Activated CD4-positive, alpha-beta T cell treated with anti-CD3 and anti-CD28 coated beads, Interleukin-2, Interleukin-6, amounts not matched to agents 100 ng/mL and 50 ng/mL, durations not matched to agents 16 hours and 8 hours (primary cell): Measurements from ENCODE around the gene FOXP1.
"Not testable (repeated sequence)": the region's sequence is repeated elsewhere in the genome, so short reads cannot be mapped to it uniquely, and the experiment has no call there.

Experiments
- DNase-seq: peaks from one replicate; pipeline ENCODE4 v3.0.0-alpha.2; 2020

Gene FOXP1

DNA sequence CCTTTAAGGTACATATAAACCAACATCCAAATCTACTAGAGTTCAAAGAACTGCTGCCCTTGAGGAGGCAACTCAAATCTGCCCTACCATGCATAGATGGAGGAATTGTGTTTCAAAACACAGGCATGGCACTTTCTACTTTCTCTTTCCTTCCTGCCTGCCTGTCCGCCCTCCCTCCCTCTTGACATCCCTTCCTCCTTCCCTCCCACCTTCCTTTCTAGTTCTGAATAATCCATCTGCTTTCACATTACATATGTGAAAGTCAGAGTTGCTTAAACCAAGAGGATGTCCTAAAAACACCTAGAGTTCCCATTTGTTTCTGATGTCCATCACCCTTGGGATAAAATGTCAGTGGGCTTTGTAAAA is 537.6 kb downstream of the FOXP1 start:
- DNase-seq, result peak; percentile 75

- DNase-seq, result no peak
Observed at GRCh38 chr3:71045212-71045916, 538.2 kb downstream of the FOXP1 start.

- no peak for DNase-seq
Observed at GRCh38 chr3:71042759-71043158, 540.8 kb downstream of the FOXP1 start.

GRCh38 chr3:71041371-71041770 is 542.2 kb downstream of the FOXP1 start:
- DNase-seq, result no peak

GRCh38 chr3:71039332-71039731 is 544.2 kb downstream of the FOXP1 start:
- DNase-seq, result peak; percentile 38

GRCh38 chr3:71037775-71038174 is 545.8 kb downstream of the FOXP1 start:
- DNase-seq, result no peak

GRCh38 chr3:71035886-71036285 is 547.6 kb downstream of the FOXP1 start:
- DNase-seq, result no peak

- no peak for DNase-seq
Observed at GRCh38 chr3:71035314-71035713, 548.2 kb downstream of the FOXP1 start.

- no peak for DNase-seq
Observed at GRCh38 chr3:71033681-71034220, 549.8 kb downstream of the FOXP1 start.

DNA sequence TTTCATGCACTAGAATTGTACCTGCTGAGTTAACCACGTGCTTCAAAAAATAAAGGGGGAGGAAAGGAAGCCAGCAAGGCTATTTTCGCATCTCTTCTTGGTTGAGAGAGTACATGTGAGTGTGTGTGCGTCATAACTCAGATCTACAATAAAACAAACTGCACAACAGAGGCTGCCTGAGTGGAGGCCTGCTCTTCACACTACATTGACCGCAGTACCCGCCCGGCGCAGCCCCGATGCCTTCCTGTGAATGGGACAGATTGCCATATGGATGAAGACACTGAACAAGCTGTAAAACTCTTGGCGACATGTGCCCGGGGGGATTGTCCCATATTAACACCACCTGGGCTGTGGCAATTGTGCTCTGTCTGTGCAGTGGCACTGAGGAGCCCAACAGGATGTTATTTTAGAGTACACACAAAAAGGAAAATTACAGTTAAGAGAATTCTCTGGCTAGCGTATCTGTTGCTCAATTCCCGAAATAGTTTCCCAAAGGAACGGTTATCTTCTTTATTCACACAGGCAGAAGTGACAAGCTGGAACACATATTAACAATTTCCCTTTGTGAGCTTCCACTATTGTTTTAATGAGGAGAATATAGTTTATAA is 551.5 kb downstream of the FOXP1 start:
- DNase-seq, result no peak

DNA sequence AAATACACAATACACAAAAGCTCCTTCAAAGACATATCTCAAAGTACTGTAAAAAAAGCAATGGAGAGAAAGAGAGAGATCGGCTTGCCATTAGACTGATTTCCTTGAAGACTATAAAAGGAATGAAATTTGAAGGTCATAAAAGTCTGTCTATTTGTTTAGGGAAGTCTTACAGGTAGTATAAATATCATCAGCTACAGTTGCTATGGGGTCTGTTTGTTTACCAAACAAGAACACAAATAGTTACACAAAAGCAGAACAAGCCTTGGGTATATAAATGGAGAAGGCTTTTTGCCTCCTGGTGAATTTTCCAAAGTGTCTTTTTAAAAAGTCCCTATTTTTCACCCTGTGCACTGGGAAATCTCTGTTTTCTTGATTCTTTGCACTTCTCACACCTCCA is 552.3 kb downstream of the FOXP1 start:
- no peak for DNase-seq

DNA sequence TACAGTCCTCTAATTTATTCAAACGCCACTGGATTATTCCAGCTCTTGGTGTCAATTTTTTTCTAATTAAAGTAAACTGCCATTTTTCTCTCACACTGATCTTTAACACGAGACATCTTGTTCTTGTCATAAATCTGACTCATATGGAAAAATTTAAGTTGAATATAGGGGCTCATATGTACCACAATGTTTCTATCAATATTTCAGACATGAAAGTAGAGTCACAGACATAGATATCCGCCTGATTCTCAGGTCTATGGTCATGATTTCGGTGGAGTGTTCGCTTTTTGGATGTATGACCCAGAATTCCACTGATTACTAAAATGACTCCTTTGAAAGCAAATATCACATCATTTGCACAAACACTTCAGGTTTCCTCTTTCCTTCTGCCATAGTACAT is 552.8 kb downstream of the FOXP1 start:
- DNase-seq, result no peak

DNA sequence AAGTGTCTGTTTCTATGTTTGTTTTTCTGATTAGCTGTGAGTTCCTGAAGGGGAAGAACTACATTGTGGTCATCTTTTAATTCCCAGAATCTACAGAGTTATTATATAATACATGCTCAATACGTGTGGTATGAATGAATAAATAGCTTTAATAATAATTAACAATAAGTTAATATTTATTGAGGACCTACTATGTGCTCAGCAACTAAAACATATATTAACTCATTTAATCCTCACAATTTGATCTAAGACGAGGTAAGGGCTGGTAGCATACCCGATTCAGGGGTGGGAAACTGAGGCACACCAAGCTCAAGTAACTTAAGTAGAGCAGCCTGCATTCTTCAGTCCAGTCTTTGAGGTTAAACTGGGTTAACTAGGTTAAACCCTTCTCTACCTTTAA is 553.8 kb downstream of the FOXP1 start:
- no peak for DNase-seq

DNA sequence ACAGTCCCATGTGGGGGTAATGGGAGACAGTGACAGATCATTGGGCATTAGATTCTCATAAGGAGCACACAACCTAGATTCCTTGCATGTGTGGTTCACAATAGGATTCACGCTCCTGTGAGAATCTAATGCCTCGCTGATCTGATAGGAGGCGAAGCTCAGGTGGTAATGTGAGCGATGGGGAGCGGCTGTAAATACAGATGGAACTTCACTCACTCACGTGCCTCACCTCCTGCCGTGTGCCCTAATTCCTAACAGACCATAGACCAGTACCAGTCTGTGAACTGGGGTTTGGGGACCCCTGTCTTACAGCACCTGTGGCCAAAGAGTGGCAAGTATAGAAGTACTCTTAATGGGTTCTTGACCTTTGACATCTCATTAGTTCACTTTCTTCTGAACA is 554.7 kb downstream of the FOXP1 start:
- no peak for DNase-seq

- DNase-seq, result no peak
Observed at GRCh38 chr3:71028184-71028583, 555.3 kb downstream of the FOXP1 start.

GRCh38 chr3:71026634-71027578 is 556.6 kb downstream of the FOXP1 start:
- no peak for DNase-seq

GRCh38 chr3:71025516-71025915 is 558.0 kb downstream of the FOXP1 start:
- no peak for DNase-seq

DNA sequence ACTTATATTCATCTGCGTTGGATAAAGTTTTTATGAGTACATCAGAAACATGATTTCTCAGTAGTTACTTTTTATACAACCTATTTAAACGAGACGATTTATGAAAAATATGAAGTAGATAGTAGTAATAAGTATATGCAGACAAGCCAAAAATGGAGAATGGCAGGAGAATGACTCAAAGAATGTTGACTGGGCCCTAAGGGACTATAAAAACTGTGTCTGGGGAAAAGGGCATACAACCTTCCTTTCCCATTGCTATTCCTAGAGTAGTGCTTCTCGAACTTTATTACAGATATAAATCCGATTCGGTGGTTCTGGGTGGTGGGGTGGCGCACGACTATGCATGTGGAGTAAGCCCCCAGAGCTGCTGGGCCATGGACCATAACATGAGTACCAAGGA is 558.5 kb downstream of the FOXP1 start:
- no peak for DNase-seq

- no peak for DNase-seq
Observed at GRCh38 chr3:71022551-71023335, 560.8 kb downstream of the FOXP1 start.

- DNase-seq, result no peak
Observed at GRCh38 chr3:71018799-71019198, 564.7 kb downstream of the FOXP1 start.

DNA sequence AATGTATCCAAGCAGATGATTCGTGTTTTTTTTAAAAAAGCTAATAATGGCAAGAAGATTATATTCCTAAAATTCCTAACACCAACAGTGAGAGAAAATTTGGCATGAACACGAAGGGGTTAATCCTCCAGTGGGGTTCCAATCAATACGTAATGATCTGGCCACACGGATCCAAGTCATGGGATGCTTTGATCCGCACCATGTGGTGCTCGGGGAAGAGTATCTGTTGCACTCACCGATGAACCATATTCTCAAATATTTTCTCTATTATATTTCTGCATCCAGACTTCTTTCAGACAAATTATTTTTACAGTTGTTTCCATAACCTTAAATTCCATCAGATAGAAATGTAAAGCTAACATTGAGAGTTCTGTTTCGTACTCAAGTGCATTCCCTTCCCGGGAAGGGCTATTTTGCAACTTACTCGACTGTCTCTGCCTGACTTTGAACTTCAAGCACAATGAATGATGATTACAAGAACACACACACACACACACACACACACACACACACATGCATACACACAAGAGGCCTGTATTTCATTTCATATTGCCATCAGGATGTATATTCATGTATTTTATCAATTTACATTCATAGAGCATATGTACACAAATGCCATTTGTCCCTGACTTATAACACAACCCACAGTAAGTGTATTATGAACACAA is 567.2 kb downstream of the FOXP1 start:
- no peak for DNase-seq

- not testable (repeated sequence) for DNase-seq
Observed at GRCh38 chr3:71014616-71015015, 568.9 kb downstream of the FOXP1 start.
